HG03378 (cell line): ENCODE measurements around the gene ABHD16B.
"Not testable (repeated sequence)": the region's sequence is repeated elsewhere in the genome, so short reads cannot be mapped to it uniquely, and the experiment has no call there.

Experiments used
- ATAC-seq: cut with Tn5 transposase; IDR thresholded peaks from one replicate; pipeline ENCODE4 v1.9.1; 2021; ENCODE audit warnings: mild to moderate bottlenecking, moderate library complexity; ENCODE audit not compliant: unreplicated experiment

Gene ABHD16B

GRCh38 chr20:63833776-63834490 is 27.4 kb upstream of the ABHD16B start:
- no peak for ATAC-seq

GRCh38 chr20:63834491-63834880 is 26.8 kb upstream of the ABHD16B start:
- no peak for ATAC-seq

GRCh38 chr20:63835021-63835858 is 26.1 kb upstream of the ABHD16B start:
- ATAC-seq: no peak

- no peak for ATAC-seq
Measured at GRCh38 chr20:63836458-63837344, 24.6 kb upstream of the ABHD16B start.

GRCh38 chr20:63837479-63837878 is 23.8 kb upstream of the ABHD16B start:
- no peak for ATAC-seq

- no peak for ATAC-seq
Measured at GRCh38 chr20:63839620-63840019, 21.7 kb upstream of the ABHD16B start.

- ATAC-seq: no peak
Measured at GRCh38 chr20:63840405-63840828, 20.9 kb upstream of the ABHD16B start.

GRCh38 chr20:63842258-63842657 is 19.0 kb upstream of the ABHD16B start:
- no peak for ATAC-seq

GRCh38 chr20:63843222-63843621 is 18.1 kb upstream of the ABHD16B start:
- ATAC-seq: no peak

GRCh38 chr20:63843778-63844177 is 17.5 kb upstream of the ABHD16B start:
- ATAC-seq: no peak

- no peak for ATAC-seq
Measured at GRCh38 chr20:63844511-63844991, 16.7 kb upstream of the ABHD16B start.

GRCh38 chr20:63846128-63846771 is 15.0 kb upstream of the ABHD16B start:
- ATAC-seq: no peak

- ATAC-seq: no peak
Measured at GRCh38 chr20:63846888-63847236, 14.4 kb upstream of the ABHD16B start.

GRCh38 chr20:63847237-63848002 is 13.9 kb upstream of the ABHD16B start:
- ATAC-seq: no peak

GRCh38 chr20:63848003-63848911 is 13.0 kb upstream of the ABHD16B start:
- ATAC-seq: no peak

GRCh38 chr20:63850689-63851547 is 10.4 kb upstream of the ABHD16B start:
- ATAC-seq: peak; percentile 69

GRCh38 chr20:63851548-63851943 is 9.8 kb upstream of the ABHD16B start:
- not testable (repeated sequence) for ATAC-seq

- not testable (repeated sequence) for ATAC-seq
Measured at GRCh38 chr20:63853733-63854068, 7.6 kb upstream of the ABHD16B start.
